Panc1 (cell line): ENCODE data around the gene HIGD1A.

Experiments
- CTCF ChIP-seq: fragments of 450-650 bp; IDR thresholded peaks from 2 replicates; pipeline ENCODE4 v1.5.1; 2017; ENCODE audit warnings: mild to moderate bottlenecking
- POLR2AphosphoS5 ChIP-seq: IDR thresholded peaks from 2 replicates; pipeline ENCODE4 v1.6.1; 2012; ENCODE audit warnings: mild to moderate bottlenecking, low read depth, low read length, moderate library complexity
- REST ChIP-seq, 2 experiments: IDR thresholded peaks; 2 replicates each; pipeline ENCODE4 v1.6.1; 2011 to 2012; ENCODE audit warnings: low read depth in 2 of 2, control low read depth in 1 of 2, low read length in 1 of 2, mild to moderate bottlenecking in 1 of 2, moderate library complexity in 1 of 2; ENCODE audit not compliant: insufficient read depth in 1 of 2
- SIN3A ChIP-seq: IDR thresholded peaks from 2 replicates; pipeline ENCODE4 v1.6.1; 2012; ENCODE audit warnings: low read depth, mild to moderate bottlenecking, low read length, moderate library complexity, borderline replicate concordance; ENCODE audit not compliant: insufficient read depth
- TCF7L2 ChIP-seq: IDR thresholded peaks from 2 replicates; pipeline ENCODE4 v1.6.1; 2011; ENCODE audit warnings: mild to moderate bottlenecking, low read depth, low read length, inconsistent platforms

GRCh38 chr3:42742259-42742658 lies 62.0 kb downstream of the HIGD1A start:
- TF ChIP-seq CTCF (no peak), TCF7L2 (no peak), REST (IDR thresholded peaks at IDR 0.05; ENCODE audit: insufficient read depth in 1 of 2, low read depth in 2 of 2, low read length in 1 of 2) (no peak), POLR2AphosphoS5 (no peak), SIN3A (no peak)
